PC-9 (cell line): ENCODE results near the gene PASK.

Experiments
- EZH2 ChIP-seq: fragments of 200-600 bp; sonication (generic); IDR thresholded peaks from 2 replicates; pipeline ENCODE4 v1.8.0; 2017; ENCODE audit warnings: antibody characterized with exemption, low read depth
- TF ChIP-seq, protein P1 (sequence below): fragments of 200-600 bp; sonication (generic); conservative IDR thresholded peaks from 2 replicates; pipeline ENCODE4 v1.6.1; 2017; ENCODE audit warnings: mixed run types, antibody characterized with exemption, mild to moderate bottlenecking, moderate library complexity

DNA sequence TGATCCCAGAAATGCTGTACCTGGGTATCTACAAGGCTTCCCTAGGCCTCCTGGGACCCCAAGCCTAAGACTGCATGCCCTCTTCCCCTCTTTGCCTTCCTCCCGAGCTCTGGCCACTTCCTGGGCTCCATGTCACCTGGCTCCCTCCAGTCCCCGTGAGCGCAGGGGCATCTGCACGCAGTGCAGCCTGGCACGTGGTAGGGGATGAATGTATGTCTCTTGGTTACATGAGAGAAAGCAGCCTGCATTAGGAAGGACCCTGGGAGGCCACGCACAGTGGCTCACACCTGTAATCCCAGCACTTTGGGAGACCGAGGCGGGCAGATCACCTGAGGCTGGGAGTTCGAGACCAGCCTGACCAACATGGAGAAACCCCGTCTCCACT, 15.8 kb downstream of the PASK start:
- TF ChIP-seq, protein P1, sequence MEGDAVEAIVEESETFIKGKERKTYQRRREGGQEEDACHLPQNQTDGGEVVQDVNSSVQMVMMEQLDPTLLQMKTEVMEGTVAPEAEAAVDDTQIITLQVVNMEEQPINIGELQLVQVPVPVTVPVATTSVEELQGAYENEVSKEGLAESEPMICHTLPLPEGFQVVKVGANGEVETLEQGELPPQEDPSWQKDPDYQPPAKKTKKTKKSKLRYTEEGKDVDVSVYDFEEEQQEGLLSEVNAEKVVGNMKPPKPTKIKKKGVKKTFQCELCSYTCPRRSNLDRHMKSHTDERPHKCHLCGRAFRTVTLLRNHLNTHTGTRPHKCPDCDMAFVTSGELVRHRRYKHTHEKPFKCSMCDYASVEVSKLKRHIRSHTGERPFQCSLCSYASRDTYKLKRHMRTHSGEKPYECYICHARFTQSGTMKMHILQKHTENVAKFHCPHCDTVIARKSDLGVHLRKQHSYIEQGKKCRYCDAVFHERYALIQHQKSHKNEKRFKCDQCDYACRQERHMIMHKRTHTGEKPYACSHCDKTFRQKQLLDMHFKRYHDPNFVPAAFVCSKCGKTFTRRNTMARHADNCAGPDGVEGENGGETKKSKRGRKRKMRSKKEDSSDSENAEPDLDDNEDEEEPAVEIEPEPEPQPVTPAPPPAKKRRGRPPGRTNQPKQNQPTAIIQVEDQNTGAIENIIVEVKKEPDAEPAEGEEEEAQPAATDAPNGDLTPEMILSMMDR, result no peak
- no peak for TF ChIP-seq EZH2
